ENCODE results near the gene TMEM170A.
"Not testable (repeated sequence)": the region's sequence is repeated elsewhere in the genome, so short reads cannot be mapped to it uniquely, and the experiment has no call there.

The TMEM170A gene

DNA sequence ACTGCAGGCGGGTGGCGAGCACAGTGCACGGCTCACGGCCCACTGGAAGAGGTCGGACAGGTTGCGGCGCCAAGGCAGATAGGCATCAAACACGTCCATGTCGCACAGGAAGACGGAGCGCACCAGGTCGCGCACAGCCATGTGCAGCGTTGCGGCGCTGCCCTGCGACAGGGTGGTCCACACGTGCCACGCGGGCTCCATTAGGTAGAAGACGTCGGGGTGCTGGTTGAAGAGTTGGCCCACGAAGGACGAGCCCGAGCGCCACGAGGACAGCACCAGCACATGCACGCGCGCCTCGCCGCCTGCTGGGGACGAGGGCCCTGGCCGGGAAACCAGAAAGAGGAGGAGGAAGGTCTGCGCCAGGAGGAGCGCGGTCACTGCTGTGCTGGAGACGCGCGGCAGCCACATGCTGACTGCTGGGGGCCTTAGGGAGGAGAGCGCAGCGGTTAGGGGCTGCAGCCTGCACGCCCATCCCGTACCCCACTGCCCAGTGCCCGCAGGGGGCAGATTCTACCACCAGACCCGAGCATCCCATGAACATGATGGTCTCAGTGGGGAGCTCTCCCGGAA is 15.0 kb upstream of the TMEM170A start:
- DNase-seq: no peak

- DNase-seq: no peak
Observed at GRCh38 chr16:75478480-75479345, 14.2 kb upstream of the TMEM170A start.

DNA sequence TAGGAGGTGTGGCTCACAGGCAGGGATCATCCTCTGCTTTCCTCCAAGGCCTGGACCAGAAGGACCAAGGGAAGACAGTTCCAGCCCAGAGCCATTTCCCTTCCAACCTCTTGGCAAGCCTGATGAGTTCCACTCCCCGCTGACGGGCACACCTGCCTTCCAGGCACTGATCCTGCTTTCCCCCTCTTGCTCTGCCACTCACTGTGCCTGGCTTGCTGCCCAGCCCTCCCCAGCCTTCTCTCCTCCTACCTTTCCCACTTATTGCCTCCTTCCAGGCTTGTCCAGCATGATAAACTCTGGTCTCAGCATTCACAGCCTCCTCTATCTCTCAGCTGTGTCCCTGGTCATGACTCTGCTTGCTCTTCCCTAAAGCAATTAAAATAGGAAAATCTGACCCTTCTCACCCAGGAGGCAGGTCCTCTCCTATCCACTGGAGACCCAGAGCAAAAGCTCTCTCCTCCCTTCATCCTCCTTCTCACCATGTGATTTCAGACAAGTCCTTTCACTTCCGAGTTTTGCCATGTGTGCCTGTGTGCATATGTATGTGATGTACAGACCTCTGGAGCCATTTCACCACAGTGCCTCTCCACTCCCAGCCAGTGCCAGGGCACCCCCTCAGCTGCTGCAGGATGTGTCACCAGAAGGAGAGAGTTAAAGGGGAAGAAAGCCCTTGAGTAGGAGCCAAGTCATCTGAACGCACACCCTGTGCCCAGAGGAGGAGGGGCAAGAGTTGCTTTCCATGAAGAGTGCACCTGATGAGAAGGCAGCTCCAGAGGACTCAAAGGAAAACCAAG is 13.4 kb upstream of the TMEM170A start:
- DNase-seq: no peak

DNA sequence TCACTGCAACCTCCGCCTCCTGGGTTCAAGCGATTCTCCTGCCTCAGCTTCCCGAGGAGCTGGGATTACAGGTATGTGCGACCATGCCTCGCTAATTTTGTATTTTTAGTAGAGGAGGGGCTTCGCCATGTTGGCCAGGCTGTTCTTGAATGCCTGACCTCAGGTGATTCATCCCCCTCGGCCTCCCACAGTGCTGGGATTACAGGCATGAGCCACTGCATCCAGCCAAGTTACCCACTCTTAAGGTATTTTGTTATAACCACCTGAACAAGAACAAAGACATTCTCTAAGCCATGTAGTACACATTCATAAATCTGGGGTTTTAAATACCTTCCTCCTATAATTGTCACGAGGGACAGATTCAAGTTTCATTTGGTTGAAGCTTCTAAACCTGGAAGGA is 12.3 kb upstream of the TMEM170A start:
- DNase-seq: no peak

GRCh38 chr16:75475420-75475847 is 10.9 kb upstream of the TMEM170A start:
- DNase-seq: no peak

- DNase-seq: no peak
Observed at GRCh38 chr16:75472908-75473877, 8.7 kb upstream of the TMEM170A start.

DNA sequence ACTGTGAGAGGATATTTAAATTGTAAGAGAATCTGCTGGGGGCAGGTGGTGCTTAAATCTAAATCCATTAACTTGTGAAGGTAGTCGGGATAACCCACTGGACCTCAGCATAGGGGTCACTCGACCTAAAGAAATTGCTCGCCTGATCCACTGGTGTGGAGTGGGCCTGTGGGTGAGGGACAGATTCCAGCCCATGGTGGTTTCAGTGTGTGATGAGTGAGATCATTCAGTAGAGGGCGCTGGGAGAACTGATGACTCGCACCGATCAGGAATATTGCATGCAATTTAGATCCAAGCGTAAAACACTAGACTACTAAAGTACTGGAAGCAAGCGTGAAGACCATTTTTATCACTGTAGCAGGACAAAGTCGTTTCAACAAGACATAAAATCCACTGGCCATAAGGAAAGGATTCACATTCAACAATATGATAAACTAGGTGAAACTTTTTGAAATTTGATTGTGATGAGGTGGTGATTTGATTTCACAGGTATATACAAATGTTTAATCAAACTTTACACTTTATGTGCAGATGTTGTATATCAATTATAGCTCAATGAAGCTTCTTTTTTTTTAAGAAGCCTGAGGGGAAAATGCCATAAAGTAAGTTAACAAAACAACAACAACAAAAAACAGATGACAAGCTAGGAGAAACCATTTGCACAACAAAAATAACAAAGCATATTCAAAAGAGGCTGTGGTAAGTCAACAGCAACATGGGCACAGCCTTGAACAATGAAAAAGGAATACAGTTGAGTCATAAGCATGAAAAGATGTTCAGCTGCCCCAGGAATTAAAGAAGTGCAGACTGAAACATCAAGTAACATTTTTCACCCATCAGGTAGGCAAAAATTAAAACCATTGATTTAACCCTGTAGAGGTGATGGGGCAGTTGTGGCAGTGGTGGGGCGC is 7.5 kb upstream of the TMEM170A start:
- peak; percentile 66 for DNase-seq

DNA sequence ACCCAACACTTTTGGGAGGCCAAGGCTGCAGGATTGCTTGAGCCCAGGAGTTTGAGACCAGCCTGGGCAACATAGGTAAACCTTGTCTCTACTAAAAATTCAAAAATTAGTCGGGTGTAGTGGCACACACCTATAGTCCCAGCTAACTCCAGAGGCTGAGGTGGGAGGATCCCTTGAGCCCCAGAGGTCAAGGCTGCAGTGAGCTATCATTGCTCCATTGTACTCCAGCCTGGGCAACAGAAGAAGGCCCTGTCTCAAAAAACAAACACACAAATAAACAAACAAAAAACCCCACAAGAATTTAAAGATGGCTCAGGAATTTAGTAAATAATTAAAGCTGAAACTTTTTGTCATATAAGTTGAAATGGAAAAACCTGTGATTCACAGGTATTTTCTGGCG is 2.3 kb upstream of the TMEM170A start:
- DNase-seq: no peak

- not testable (repeated sequence) for DNase-seq
Observed at GRCh38 chr16:75463389-75464121, 934 bp downstream of the TMEM170A start.

- no peak for DNase-seq
Observed at GRCh38 chr16:75462806-75463205, 1.7 kb downstream of the TMEM170A start.

- no peak for DNase-seq
Observed at GRCh38 chr16:75461575-75461974, 2.9 kb downstream of the TMEM170A start.

GRCh38 chr16:75460446-75460845 is 4.0 kb downstream of the TMEM170A start:
- no peak for DNase-seq

GRCh38 chr16:75459691-75460090 is 4.8 kb downstream of the TMEM170A start:
- no peak for DNase-seq

GRCh38 chr16:75458439-75458838 is 6.0 kb downstream of the TMEM170A start:
- no peak for DNase-seq

GRCh38 chr16:75458029-75458428 is 6.5 kb downstream of the TMEM170A start:
- DNase-seq: no peak

GRCh38 chr16:75457485-75458021 is 6.9 kb downstream of the TMEM170A start:
- DNase-seq: no peak

GRCh38 chr16:75456971-75457370 is 7.5 kb downstream of the TMEM170A start:
- no peak for DNase-seq

DNA sequence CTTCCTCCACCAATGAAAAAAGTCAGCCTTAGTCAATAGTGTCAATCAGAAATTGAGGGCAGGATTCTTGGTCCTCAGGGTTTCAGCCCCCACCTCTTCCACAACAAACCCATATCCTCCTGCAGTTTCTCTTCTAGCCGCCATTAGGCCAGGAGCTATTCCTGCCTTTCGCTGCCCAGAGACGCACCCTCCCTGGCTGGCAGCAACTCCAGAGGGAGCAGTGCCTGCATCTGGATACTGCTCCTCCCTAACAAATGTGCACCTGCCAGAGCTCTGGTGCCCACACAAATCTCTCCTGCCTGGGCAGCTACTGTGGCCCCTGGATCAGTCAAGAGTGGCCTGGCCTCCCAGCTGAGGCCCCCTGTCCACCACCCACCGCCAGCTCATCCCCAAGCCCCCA is 8.0 kb downstream of the TMEM170A start:
- DNase-seq: not testable (repeated sequence)

DNA sequence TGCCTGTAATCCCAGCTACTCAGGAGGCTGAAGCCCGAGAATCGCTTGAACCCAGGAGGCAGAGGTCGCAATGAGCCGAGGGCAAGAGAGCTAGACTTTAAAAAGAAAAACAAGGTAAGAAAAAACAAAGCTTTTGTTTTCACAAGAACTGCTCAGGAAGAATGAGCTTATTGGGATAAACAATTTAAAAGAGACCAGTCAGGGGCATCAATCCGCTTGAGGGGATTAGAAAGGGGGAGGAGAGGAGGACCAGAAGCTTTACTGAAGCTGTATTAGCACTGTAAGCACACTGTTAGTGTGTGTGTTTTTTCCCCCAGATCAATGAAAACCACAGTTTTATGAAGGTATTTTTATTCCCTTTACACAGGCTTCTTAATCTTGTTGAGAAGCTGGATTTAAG is 8.8 kb downstream of the TMEM170A start:
- DNase-seq: no peak

- no peak for DNase-seq
Observed at GRCh38 chr16:75452464-75453190, 11.9 kb downstream of the TMEM170A start.

Measured in NCI-H1694 treated with DMSO at 0.1 percent for 48 hours (cell line).